Activated CD8-positive, alpha-beta T cell treated with anti-CD3 and anti-CD28 coated beads, Interleukin-2, amount 10 ng/mL, durations not matched to agents 7 days and 5 days (primary cell): ENCODE measurements around the gene MYOG. TPM values are rescaled to one million over a fixed set of nuclear protein-coding genes. Genes with fewer than 3 reads are reported as not detected.

Source experiments
- ATAC-seq: fragments of 150-1000 bp; cut with Tn5 transposase; one replicate; pipeline ENCODE4 v1.10.0; 2021; ENCODE audit warnings: moderate library complexity
- CTCF ChIA-PET: fragments of 350-600 bp; sonication (Branson Sonifier 250); formaldehyde crosslinking; loops from one replicate; lab custom pipeline; 2021; ENCODE audit warnings: antibody characterized with exemption; lab: Charles Lee
- POLR2A ChIA-PET: fragments of 350-600 bp; sonication (Branson Sonifier 250); formaldehyde crosslinking; loops from one replicate; lab custom pipeline; 2021; ENCODE audit warnings: antibody characterized with exemption; lab: Charles Lee
- DNase-seq: peaks from one replicate; pipeline ENCODE4 v3.0.0-alpha.2; 2020
- H3K27ac Mint-ChIP-seq: one replicate; pipeline ENCODE4 v1.8.0; 2021; ENCODE audit warnings: mild to moderate bottlenecking, mixed read lengths
- H3K27me3 Mint-ChIP-seq: one replicate; pipeline ENCODE4 v1.8.0; 2021; ENCODE audit warnings: low read depth, mixed read lengths
- H3K36me3 Mint-ChIP-seq: one replicate; pipeline ENCODE4 v1.8.0; 2021; ENCODE audit warnings: low read depth, mixed read lengths
- H3K4me1 Mint-ChIP-seq: one replicate; pipeline ENCODE4 v1.8.0; 2021; ENCODE audit warnings: low read depth, mixed read lengths
- H3K4me3 Mint-ChIP-seq: one replicate; pipeline ENCODE4 v1.8.0; 2021; ENCODE audit warnings: mild to moderate bottlenecking, mixed read lengths
- H3K9me3 Mint-ChIP-seq: one replicate; pipeline ENCODE4 v1.8.0; 2022; ENCODE audit warnings: mixed read lengths; ENCODE audit not compliant: insufficient read depth
- total RNA-seq, 2 experiments: library from RNA; stranded (reverse); gene quantifications; one replicate each; pipeline ENCODE4 v1.2.3, GENCODE V29; 2021

MYOG gene
- total RNA-seq, 2 experiments from 2014 or later: not detected

DNA sequence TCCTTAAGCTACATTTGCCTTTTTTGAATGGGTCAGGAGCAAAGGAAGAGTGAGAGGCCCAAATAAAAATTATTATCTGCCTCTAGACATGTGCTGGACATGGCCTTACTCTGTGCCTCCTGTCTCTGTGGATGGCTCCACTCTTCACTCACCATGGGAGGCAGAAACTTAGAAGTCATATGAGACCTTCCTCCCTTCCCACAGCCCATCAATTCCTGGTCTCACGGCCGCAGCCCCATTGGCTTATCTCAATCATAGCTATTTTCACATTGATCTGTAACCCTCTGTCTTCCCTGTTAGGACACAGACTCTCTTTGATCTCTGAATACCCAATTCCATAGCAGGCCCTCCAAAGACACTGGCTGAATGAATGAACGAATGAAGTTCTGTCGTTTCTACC, 27.5 kb upstream of the MYOG start:
- Mint-ChIP-seq H3K4me1 (no peaks in the 10 kb centered on the region), H3K4me3 (no peak overlapping the region), H3K27ac (no peak overlapping the region), H3K36me3 (no peaks in the 10 kb centered on the region), H3K27me3 (peaks cover 43% of the 10 kb centered on the region), H3K9me3 (no peaks in the 10 kb centered on the region)
- POLR2A ChIA-PET: no interaction called here
- ATAC-seq (no peak), DNase-seq (peak; percentile 9)
- CTCF ChIA-PET: interaction anchor here (0.9 to 1.8 kb wide), 2 partner anchors 19 to 59 kb away, joined by 3 to 4 read pairs; no protein-coding TSS in a partner anchor

DNA sequence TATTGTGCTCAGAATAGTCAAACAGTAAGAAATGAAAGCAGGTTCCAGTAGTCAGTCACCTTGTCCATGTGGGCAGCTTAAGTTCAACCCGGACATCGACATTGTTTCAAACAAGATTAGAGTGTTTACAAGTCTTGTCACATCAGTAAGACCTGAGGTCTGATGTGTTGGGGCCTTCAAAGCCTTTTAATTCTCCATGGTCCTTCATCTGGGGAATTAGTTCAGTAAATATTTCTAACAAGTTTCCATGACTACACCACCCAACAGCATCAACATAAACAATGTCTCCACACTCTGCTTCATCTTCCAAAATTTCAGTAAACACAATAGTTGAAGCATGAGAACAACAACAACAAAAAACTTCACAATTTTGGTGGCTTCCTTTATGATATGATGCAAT, 26.7 kb upstream of the MYOG start:
- no peak for DNase-seq
- POLR2A ChIA-PET: no interaction called here
- Mint-ChIP-seq H3K4me1 (no peaks in the 10 kb centered on the region), H3K9me3 (no peaks in the 10 kb centered on the region), H3K36me3 (no peaks in the 10 kb centered on the region), H3K27me3 (peaks cover 42% of the 10 kb centered on the region), H3K4me3 (no peak overlapping the region), H3K27ac (no peak overlapping the region)
- ATAC-seq: no peak
- CTCF ChIA-PET: interaction anchor here (1.7 to 1.8 kb wide), 2 partner anchors 20 to 73 kb away, joined by 4 to 6 read pairs; no protein-coding TSS in a partner anchor

DNA sequence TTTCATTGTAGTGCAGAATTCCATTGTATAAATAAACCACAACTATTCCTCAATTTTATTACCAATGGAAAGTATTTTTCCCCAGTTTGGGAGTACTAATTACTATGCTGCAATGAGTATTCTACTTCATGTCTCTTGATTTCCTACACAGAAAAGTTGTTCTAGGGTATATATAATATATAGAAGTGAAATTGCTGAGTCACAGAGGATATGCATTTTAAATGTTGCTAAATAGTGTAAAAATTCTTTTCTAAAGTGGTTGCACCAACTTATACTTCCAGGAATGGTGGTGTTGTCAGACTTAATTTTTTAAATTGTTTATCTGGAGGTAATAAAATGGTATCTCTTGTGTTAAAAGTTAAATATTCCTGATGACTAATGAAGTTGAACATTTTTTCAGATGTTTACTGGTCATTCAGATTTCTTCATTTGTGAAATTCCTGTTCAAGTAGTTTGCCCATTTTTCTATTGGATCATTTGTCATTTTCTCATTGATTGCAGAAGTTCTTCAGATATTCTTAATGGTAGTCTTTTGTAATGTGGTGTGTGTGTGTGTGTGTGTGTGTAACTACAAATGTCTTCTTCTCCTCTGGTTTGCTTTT, 19.1 kb upstream of the MYOG start:
- POLR2A ChIA-PET: no interaction called here
- no peak for ATAC-seq

DNA sequence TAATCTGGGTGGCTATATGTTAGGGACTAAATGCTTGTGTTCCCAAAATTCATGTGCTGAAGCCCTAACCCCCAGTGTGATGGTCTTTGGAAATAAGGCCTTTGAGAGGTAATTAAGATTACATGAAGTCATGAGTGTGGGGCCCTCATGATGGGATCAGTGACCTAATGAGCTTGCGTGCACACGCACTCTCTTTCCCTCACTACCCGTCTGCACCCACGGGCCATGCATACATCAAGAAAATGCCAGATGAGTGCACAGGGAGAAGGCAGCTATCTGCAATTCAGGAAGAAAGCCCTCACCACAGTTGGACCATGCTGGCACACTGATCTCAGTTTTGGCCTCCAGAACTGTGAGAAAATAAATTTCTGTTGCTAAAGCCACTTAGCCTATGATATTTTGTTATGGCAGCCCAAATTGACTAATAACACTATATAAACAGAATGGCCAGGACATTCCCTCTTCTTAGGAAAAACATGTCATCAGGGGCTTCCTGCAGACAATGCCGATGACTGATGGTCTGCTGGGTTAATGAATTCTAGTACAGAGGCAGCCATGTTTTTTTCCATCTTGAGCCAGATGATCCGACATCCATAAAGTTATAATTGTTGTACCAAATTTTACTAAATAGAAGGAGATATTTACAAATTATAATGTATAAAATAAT, 18.1 kb upstream of the MYOG start:
- no peak for ATAC-seq

More for the DNA sequence above, 19.1 kb upstream of the MYOG start:
- CTCF ChIA-PET: no interaction called here
- no peak for DNase-seq
- Mint-ChIP-seq H3K4me1 (no peaks in the 10 kb centered on the region), H3K4me3 (no peak overlapping the region), H3K9me3 (no peaks in the 10 kb centered on the region), H3K36me3 (no peaks in the 10 kb centered on the region), H3K27me3 (peaks cover 33% of the 10 kb centered on the region), H3K27ac (no peak overlapping the region)

DNA sequence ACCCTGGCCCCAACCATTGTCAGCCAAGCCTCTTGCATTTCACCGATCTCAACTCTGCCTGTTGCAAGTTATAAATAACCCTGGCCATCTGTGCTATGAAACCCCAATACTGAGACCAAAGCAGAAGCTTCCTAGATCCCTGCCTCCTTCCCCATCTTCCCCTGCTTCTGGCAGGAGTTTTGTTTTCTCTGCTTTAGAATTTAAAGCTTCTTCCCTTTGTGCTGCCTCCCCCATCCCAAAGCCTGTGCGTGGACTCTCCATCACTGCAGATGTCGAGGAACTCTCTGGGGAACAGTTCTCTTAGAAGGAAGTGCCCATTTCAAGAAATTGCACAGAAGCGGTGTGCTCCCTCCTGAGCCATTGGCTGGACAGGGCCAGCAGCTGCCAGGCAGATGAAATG, 17.4 kb upstream of the MYOG start:
- no peak for ATAC-seq
- peaks cover 21% of the 10 kb centered on the region for H3K27me3 Mint-ChIP-seq
- no peak overlapping the region for H3K4me3 Mint-ChIP-seq
- H3K27ac Mint-ChIP-seq: no peak overlapping the region
- no peak for DNase-seq
- H3K36me3 Mint-ChIP-seq: no peaks in the 10 kb centered on the region
- H3K9me3 Mint-ChIP-seq: no peaks in the 10 kb centered on the region
- ChIA-PET POLR2A (no interaction called here), CTCF (interaction anchor here (1.1 kb wide), 1 partner anchor 20 kb away, joined by 3 read pairs; no protein-coding TSS in a partner anchor)
- no peaks in the 10 kb centered on the region for H3K4me1 Mint-ChIP-seq

More for the DNA sequence above, 18.1 kb upstream of the MYOG start:
- Mint-ChIP-seq H3K4me3 (no peak overlapping the region), H3K36me3 (no peaks in the 10 kb centered on the region), H3K9me3 (no peaks in the 10 kb centered on the region), H3K27ac (no peak overlapping the region), H3K4me1 (no peaks in the 10 kb centered on the region), H3K27me3 (peaks cover 25% of the 10 kb centered on the region)
- ChIA-PET CTCF (no interaction called here), POLR2A (no interaction called here)
- no peak for DNase-seq

DNA sequence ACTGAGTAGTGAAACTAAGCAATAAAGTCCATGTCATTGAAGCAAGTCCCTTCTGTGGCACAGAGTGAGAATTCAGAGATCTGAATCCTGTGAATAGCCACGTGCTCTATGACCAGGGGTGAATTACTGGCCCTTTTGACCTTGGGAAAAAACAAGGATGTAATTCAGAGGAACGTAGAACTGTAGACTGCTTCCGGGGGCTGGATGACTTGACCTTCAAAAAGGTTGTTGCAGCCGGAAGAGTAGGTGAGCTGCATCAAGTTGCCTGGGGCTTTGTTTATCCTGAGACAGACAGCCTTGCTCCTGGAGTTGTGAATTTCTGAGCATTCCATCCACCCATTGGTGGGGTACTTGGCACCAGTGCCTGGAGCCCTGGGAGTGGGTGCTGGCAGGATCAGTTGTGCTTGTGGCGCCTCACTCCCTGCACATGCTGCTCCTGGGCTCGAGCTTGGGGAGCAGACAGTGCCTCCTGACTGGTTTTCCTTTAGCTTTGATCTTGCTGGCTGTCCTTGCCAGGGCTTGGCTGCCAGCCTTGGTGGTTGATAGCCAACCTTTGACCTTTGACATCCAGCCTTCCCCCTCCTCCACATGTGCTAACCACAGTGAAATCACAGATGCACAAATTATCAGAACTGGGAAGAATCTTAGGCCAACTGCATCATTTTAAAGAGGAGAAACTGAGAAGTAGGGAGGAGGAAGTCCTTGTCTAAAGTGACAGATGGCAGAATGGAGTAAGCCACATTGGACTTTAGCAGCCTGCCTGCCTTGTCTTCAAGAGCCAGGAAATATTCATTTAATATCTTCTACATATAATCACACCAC, 16.2 kb upstream of the MYOG start:
- peaks cover 12% of the 10 kb centered on the region for H3K27me3 Mint-ChIP-seq
- H3K36me3 Mint-ChIP-seq: no peaks in the 10 kb centered on the region
- ATAC-seq (no peak), DNase-seq (peak; percentile 10)
- ChIA-PET CTCF (interaction anchor here (0.8 to 1.1 kb wide), 3 partner anchors 14 to 63 kb away, joined by 3 read pairs; no protein-coding TSS in a partner anchor), POLR2A (no interaction called here)
- no peaks in the 10 kb centered on the region for H3K9me3 Mint-ChIP-seq
- H3K4me3 Mint-ChIP-seq: no peak overlapping the region
- H3K4me1 Mint-ChIP-seq: no peaks in the 10 kb centered on the region
- H3K27ac Mint-ChIP-seq: no peak overlapping the region

DNA sequence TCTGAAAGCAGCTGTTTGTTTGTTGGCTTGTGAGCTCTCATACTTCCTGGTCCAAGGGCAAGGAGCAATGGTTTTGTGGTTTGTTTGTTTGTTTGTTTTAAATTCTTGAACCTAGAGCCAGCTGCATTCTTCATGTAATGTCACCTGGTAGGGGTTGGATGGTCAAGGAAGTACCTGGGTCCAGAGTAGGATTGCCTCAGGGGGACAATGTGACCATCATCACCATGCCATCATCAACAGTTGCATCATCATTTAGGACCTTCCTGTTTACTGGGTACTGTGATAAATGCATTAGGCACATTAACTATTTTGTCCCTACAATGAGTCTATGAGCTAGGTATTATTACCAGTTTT, 14.7 kb upstream of the MYOG start:
- Mint-ChIP-seq H3K4me3 (no peak overlapping the region), H3K27me3 (peaks cover 15% of the 10 kb centered on the region), H3K27ac (no peak overlapping the region), H3K4me1 (no peaks in the 10 kb centered on the region), H3K36me3 (no peaks in the 10 kb centered on the region), H3K9me3 (peaks cover 6% of the 10 kb centered on the region)
- DNase-seq (no peak), ATAC-seq (no peak)
- ChIA-PET CTCF (interaction anchor here (1.1 kb wide), 1 partner anchor 386 kb away, joined by 3 read pairs; no protein-coding TSS in a partner anchor), POLR2A (no interaction called here)

DNA sequence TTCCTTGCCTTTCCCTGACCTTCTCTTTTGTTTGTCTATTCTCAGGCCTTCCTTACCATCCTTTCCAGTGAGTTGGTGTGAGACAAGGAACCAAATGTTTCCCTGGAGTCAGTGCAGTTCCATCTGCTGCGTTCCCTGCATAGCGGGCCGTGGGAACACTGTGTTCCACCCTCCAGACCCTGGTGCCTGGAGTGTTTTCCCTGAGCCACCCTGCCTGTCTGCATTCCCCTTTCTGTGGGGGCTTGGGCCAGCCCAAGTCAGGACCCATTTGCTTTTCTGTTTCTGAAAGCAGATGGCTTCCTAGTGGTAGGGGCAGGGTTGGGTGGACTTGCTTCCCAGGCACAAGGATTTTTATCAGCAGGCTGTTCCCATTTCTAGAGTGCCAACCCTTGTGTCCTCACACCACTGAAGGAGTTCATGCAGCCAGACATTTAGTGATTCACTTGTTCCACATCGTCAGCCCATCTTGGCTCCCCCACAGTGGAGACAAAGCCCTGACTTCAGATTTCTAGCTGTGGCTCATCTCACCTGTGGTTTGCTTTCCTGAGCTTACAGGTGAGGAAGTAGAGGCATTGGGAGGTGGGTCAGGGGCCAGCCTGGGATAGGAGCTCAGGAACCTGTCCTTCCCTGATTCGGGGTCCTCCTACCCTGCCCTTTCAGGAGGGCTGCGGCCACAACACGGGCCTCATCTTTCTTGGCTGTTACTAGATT, 14.1 kb upstream of the MYOG start:
- no peaks in the 10 kb centered on the region for H3K36me3 Mint-ChIP-seq
- H3K27ac Mint-ChIP-seq: no peak overlapping the region
- no peak for DNase-seq
- ChIA-PET POLR2A (no interaction called here), CTCF (interaction anchor here (1.1 kb wide), 1 partner anchor 387 kb away, joined by 3 read pairs; no protein-coding TSS in a partner anchor)
- no peak overlapping the region for H3K4me3 Mint-ChIP-seq
- H3K9me3 Mint-ChIP-seq: peaks cover 12% of the 10 kb centered on the region
- H3K4me1 Mint-ChIP-seq: no peaks in the 10 kb centered on the region
- no peak for ATAC-seq
- H3K27me3 Mint-ChIP-seq: peaks cover 13% of the 10 kb centered on the region

DNA sequence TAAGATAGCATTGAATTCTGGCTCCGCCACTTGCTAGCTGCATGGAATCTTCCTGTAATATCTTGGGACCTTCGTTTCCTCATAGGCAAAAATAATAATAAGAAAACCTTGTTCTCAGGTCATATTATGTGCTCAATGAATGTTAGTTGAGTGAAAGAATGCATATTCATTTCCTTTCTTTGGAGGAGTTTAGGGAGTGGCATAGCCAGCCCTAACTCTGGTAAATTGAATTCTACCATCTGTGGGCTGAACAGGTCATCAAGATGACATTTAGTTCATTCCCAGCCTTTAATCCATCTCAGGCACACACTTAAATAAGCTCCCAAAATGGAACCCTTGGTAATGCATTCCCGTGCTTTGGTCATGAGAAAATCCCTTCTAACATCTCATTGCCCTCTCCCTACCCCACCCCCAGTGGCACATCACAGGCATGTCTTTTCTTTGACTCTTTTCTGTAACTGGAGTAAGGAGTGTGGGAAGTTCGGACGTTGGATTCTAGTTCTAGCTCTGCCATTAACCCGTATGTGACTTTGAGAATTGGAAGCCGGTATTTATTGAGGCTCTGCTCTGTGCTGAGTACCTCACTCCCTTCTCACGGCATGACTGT, 13.2 kb upstream of the MYOG start:
- POLR2A ChIA-PET: no interaction called here
- H3K4me1 Mint-ChIP-seq: no peaks in the 10 kb centered on the region
- CTCF ChIA-PET: no interaction called here
- no peak for ATAC-seq
- no peaks in the 10 kb centered on the region for H3K36me3 Mint-ChIP-seq
- peaks cover 16% of the 10 kb centered on the region for H3K9me3 Mint-ChIP-seq
- H3K27ac Mint-ChIP-seq: no peak overlapping the region
- no peak overlapping the region for H3K4me3 Mint-ChIP-seq
- no peak for DNase-seq
- peaks cover 17% of the 10 kb centered on the region for H3K27me3 Mint-ChIP-seq

DNA sequence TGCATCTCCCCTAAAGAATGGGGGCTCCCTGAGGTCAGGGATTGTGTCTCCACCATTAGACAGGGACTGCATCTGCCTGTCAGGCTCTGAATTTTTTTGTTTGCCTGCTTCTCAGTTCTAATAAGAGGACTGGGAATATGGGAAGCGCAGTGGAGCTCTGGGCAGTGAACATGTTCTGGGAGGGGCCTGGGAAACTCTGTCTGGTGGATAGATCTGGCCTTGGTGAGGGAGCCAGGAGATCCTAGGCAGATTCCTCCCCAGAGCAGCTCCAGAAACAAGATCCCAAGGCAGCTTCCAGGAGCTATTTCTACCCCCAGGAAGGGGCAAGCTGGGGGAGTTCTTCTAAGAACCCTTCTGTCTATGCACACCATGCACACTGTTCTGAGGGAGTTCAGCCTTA, 12.6 kb upstream of the MYOG start:
- DNase-seq: no peak
- Mint-ChIP-seq H3K9me3 (peaks cover 16% of the 10 kb centered on the region), H3K27me3 (peaks cover 17% of the 10 kb centered on the region), H3K36me3 (no peaks in the 10 kb centered on the region), H3K4me1 (no peaks in the 10 kb centered on the region), H3K4me3 (no peak overlapping the region), H3K27ac (no peak overlapping the region)
- no peak for ATAC-seq
- POLR2A ChIA-PET: no interaction called here
- CTCF ChIA-PET: no interaction called here

DNA sequence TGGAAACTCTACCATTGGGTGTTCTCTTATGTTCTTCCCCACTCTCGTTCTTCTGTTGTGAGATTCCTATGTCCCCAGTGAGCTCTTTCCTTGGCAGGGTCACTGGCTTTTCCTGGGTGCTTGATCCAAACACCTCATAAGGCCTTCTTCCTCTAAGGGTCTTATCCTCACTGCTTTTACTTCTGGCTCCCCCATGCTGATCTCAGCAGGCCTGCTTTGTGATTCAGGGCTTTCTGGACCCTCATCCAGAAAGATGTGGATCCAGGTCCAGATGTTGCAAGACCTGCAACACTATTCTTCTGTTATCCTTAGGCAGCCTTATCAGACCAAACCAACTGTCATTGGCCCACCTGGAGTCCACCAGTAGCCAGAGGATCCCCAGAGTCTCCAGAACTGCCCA, 11.2 kb upstream of the MYOG start:
- Mint-ChIP-seq H3K4me1 (no peaks in the 10 kb centered on the region), H3K27ac (no peak overlapping the region), H3K4me3 (no peak overlapping the region), H3K9me3 (peaks cover 16% of the 10 kb centered on the region), H3K36me3 (no peaks in the 10 kb centered on the region), H3K27me3 (peaks cover 19% of the 10 kb centered on the region)
- DNase-seq (no peak), ATAC-seq (no peak)
- POLR2A ChIA-PET: no interaction called here
- CTCF ChIA-PET: interaction anchor here (1.0 kb wide), 1 partner anchor 58 kb away, joined by 4 read pairs; no protein-coding TSS in a partner anchor
